GM12864 (cell line): Measurements from ENCODE around the gene VASH1.

Experiments
- DNase-seq: peaks from one replicate; pipeline ENCODE4 v3.0.0-alpha.2; 2011; ENCODE audit warnings: low read depth
- H3K4me3 ChIP-seq: 2 replicates; pipeline ENCODE4 v1.5.1; 2011; ENCODE audit warnings: mild to moderate bottlenecking, low read depth, low read length, control low read depth
- TF ChIP-seq, protein P1 (sequence below): IDR thresholded peaks from 2 replicates; pipeline ENCODE4 v1.5.1; 2011; ENCODE audit warnings: low read depth, mild to moderate bottlenecking, moderate library complexity, low read length, control low read depth, inconsistent platforms; ENCODE audit errors: missing control alignments

Gene VASH1

DNA sequence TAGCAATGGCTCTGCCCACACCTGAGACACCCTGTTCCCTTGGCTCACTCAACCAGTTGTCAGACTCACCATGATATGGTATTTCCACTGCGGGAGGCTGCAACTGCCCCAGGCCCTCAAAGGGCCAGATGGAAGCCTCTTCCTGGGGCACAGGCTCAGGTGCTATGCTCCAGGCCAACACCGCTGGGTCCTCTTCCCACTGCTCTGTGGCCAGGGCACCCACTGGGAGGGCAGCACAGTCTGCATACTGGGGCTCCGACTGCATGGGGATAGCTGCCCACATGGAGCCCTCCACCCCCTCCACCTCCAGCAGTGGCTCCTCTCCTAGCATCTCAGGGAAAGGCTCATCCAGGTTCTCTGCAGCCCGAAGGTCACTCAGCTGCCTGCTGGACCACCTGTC lies 47.7 kb downstream of the VASH1 start:
- no peak for DNase-seq
- TF ChIP-seq, protein P1, sequence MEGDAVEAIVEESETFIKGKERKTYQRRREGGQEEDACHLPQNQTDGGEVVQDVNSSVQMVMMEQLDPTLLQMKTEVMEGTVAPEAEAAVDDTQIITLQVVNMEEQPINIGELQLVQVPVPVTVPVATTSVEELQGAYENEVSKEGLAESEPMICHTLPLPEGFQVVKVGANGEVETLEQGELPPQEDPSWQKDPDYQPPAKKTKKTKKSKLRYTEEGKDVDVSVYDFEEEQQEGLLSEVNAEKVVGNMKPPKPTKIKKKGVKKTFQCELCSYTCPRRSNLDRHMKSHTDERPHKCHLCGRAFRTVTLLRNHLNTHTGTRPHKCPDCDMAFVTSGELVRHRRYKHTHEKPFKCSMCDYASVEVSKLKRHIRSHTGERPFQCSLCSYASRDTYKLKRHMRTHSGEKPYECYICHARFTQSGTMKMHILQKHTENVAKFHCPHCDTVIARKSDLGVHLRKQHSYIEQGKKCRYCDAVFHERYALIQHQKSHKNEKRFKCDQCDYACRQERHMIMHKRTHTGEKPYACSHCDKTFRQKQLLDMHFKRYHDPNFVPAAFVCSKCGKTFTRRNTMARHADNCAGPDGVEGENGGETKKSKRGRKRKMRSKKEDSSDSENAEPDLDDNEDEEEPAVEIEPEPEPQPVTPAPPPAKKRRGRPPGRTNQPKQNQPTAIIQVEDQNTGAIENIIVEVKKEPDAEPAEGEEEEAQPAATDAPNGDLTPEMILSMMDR, result no peak

GRCh38 chr14:76810525-76810924 lies 49.3 kb downstream of the VASH1 start:
- DNase-seq, result no peak
- TF ChIP-seq, protein P1, result no peak
- no peak overlapping the region for H3K4me3 ChIP-seq

More for the DNA sequence above, 47.7 kb downstream of the VASH1 start:
- H3K4me3 ChIP-seq, result no peak overlapping the region

GRCh38 chr14:76810953-76811400 lies 49.7 kb downstream of the VASH1 start:
- TF ChIP-seq, protein P1, result peak; percentile 64
- peak overlapping the region; percentile 36 for H3K4me3 ChIP-seq
- DNase-seq, result peak; percentile 15

DNA sequence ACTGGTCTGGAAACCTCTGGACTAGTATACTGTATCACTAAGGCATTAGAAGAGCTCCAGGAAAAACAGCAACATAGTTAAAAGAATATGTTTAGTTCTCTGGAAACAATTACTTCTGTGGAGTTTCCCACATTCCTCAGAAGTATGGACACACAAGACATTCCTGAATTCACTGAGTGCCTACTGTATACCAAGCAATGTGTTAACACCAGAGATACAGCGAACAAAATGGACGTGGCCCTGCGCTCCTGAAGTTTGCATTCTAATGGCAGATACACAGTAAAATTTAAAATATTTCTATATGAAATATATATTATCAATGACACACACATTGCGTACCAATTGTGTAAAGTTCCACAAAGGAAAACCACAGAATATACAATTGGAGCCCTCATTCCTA lies 50.3 kb downstream of the VASH1 start:
- H3K4me3 ChIP-seq, result peak overlapping the region; percentile 85
- no peak for DNase-seq
- TF ChIP-seq, protein P1, result no peak

DNA sequence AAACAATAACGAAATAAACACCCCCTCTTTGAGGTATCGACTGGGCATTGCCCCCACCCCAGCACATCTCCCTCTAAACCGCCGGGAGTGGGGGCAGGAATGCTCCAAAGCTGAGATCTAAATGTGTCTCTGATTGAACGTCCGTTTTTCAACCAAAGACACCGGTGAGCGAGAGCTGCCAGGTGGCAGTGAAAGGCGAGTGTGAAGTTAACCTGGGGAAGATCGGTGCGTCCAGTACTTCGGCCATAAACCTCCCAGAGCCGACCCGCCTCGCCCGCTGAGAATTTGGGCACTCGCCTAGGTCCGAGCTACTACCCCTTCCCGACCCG lies 50.8 kb downstream of the VASH1 start:
- peak overlapping the region; percentile 85 for H3K4me3 ChIP-seq
- TF ChIP-seq, protein P1, result no peak
- DNase-seq, result no peak

DNA sequence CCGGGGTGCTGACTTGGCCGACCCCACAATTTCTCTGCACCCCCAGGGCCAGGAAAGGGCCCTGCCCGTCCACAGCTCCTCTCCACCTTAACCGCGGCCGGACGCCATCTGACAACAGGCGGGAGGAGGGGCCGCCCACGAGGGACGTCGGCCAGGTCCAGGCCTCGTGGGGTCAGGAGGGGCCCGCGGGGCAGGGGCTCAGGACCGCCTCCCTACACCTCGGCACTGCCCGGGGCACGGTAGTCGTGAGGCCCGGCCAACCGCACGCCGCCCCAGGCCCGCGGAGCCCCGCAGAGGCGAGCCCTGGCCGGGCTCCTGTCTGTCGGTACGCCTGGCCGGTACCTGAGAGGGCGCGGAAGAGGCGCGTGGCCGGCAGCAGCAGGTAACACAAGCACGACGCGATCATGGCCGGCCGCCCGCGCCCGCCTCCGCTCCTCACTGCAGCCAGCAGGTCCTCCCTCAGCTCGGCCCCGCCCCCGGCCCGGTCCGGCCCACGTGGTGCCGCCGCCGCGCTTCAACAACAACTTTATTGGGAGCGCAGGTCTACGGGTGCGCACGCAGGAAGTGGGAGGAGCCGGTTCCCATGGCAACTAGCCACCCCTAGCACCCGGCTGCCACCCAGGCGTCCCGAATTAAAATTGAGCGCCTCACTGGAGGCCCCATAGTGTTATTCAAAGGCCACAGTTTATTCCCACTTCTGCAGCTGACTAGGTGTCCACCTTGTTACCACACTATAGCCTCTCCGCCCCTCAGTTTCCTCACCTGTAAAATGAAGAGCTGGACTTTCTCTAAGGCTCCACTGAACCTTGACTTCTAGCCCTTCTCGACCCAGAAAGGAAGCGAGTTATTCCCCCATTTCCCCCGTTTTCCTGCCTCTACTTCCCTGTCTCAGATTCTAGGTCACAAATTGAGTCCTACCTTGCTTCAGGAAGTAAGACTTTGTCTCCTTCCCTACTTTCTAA lies 51.4 kb downstream of the VASH1 start, which contains the start of gene ANGEL1:
Gene ANGEL1 (minus strand): TSS at position 461 of the 962 bp plus-strand sequence. CDS start 55 bp downstream, at position 406.
- TF ChIP-seq, protein P1, result no peak
- peak within 1 kb of the TSS; percentile 85 for H3K4me3 ChIP-seq
- peak; percentile 87 for DNase-seq
